IMR-90 (cell line): ENCODE measurements around the gene SH2D7.

Experiments used
- CEBPB ChIP-seq: IDR thresholded peaks from 2 replicates; pipeline ENCODE4 v1.6.1; 2012; ENCODE audit warnings: low read depth, low read length, improper control_type of control experiment
- CHD1 ChIP-seq: IDR thresholded peaks from 2 replicates; pipeline ENCODE4 v1.6.1; 2012; ENCODE audit warnings: low read depth, low read length, improper control_type of control experiment
- POLR2A ChIP-seq: IDR thresholded peaks from 2 replicates; pipeline ENCODE4 v1.6.1; 2012; ENCODE audit warnings: mild to moderate bottlenecking, low read depth, low read length
- RCOR1 ChIP-seq: IDR thresholded peaks from 2 replicates; pipeline ENCODE4 v1.6.1; 2012; ENCODE audit warnings: mild to moderate bottlenecking, low read length, improper control_type of control experiment; ENCODE audit not compliant: insufficient replicate concordance
- RFX5 ChIP-seq: IDR thresholded peaks from 2 replicates; pipeline ENCODE4 v1.8.0; 2012; ENCODE audit warnings: low read depth, mild to moderate bottlenecking, low read length, moderate library complexity
- TF ChIP-seq, protein P1 (sequence below): conservative IDR thresholded peaks from 2 replicates; pipeline ENCODE4 v1.5.1; 2012; ENCODE audit warnings: mild to moderate bottlenecking, low read depth, low read length, improper control_type of control experiment

GRCh38 chr15:78047761-78048627, 44.4 kb upstream of the SH2D7 start:
- TF ChIP-seq CHD1, result no peak
- TF ChIP-seq RCOR1, result no peak
- no peak for TF ChIP-seq POLR2A
- TF ChIP-seq, protein P1, sequence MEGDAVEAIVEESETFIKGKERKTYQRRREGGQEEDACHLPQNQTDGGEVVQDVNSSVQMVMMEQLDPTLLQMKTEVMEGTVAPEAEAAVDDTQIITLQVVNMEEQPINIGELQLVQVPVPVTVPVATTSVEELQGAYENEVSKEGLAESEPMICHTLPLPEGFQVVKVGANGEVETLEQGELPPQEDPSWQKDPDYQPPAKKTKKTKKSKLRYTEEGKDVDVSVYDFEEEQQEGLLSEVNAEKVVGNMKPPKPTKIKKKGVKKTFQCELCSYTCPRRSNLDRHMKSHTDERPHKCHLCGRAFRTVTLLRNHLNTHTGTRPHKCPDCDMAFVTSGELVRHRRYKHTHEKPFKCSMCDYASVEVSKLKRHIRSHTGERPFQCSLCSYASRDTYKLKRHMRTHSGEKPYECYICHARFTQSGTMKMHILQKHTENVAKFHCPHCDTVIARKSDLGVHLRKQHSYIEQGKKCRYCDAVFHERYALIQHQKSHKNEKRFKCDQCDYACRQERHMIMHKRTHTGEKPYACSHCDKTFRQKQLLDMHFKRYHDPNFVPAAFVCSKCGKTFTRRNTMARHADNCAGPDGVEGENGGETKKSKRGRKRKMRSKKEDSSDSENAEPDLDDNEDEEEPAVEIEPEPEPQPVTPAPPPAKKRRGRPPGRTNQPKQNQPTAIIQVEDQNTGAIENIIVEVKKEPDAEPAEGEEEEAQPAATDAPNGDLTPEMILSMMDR, result no peak
- no peak for TF ChIP-seq RFX5
- no peak for TF ChIP-seq CEBPB
